Adrenal gland (tissue), 12 donors: ENCODE results near the gene AGAP1. TPM values are rescaled to one million over a fixed set of nuclear protein-coding genes. Genes with fewer than 3 reads are reported as not detected.

Experiments used
- DNase-seq, 7 donors: peaks; one replicate each; pipeline ENCODE4 v3.0.0-alpha.2; 2019 to 2020
- H3K27ac ChIP-seq, 5 donors: fragments of 200-600 bp; sonication (generic) in 4 of 5; 1 replicate in 3 of 5; 2 replicates in 2 of 5; pipeline versions ENCODE4 v1.5.1 to v1.8.0; 2016 to 2020; ENCODE audit warnings: mild to moderate bottlenecking in 1 of 5
- H3K27me3 ChIP-seq: fragments of 200-600 bp; 2 replicates; pipeline ENCODE4 v1.8.0; 2021
- H3K36me3 ChIP-seq, 2 donors: fragments of 200-600 bp; replicated peaks in 1 of 2; 1 replicate in 1 of 2; 2 replicates in 1 of 2; pipeline versions ENCODE4 v1.5.1 to v1.8.0; 2018 to 2022
- H3K4me1 ChIP-seq, 2 donors: fragments of 200-600 bp; replicated peaks in 1 of 2; 1 replicate in 1 of 2; 2 replicates in 1 of 2; pipeline versions ENCODE4 v1.5.1 to v1.8.0; 2018 to 2021
- H3K4me3 ChIP-seq, 4 donors: fragments of 200-600 bp; sonication (generic) in 3 of 4; one replicate each; pipeline ENCODE4 v1.5.1; 2016 to 2018
- H3K9me3 ChIP-seq, 3 donors: fragments of 200-600 bp; sonication (generic) in 1 of 3; replicated peaks in 1 of 3; 1 replicate in 2 of 3; 2 replicates in 1 of 3; pipeline versions ENCODE4 v1.5.1 to v1.8.0; 2016 to 2021
- CTCF ChIP-seq, 6 experiments: fragments of 450-650 bp in 4 of 6; fragments of 200-600 bp in 2 of 6; sonication (generic) in 1 of 6; IDR thresholded peaks; 1 replicate in 5 of 6; 2 replicates in 1 of 6; pipeline versions ENCODE4 v1.5.1 to v1.8.0; 2016 to 2021; ENCODE audit warnings: antibody characterized with exemption in 6 of 6, mild to moderate bottlenecking in 2 of 6, moderate library complexity in 1 of 6
- POLR2A ChIP-seq, 2 donors: fragments of 450-650 bp; IDR thresholded peaks; one replicate each; pipeline ENCODE4 v1.6.1; 2017; ENCODE audit warnings: antibody characterized with exemption in 2 of 2, mild to moderate bottlenecking in 2 of 2, moderate library complexity in 1 of 2
- WGBS, 4 donors: extraction: QIAGEN DNeasy Blood & Tissue Kit in 2 of 4; methylation state at CpG; one replicate each; pipeline versions ENCODE4 v1.1.5 to v1.1.7; 2013 to 2017; 5-methylcytosine and 5-hydroxymethylcytosine counted together
- intact Hi-C, 2 donors: fragments of 100-400 bp; cut with DNase I; formaldehyde crosslinking; loops; one replicate each; pipeline versions ENCODE4 v1.14.1 to v1.15.0; 2022 to 2023
- polyA plus RNA-seq, 3 donors: library from polyadenylated mRNA; stranded (reverse); fragments of 200-250 nt in 2 of 3; fragments of 350-450 nt in 1 of 3; fragmentation: Illumina TruSeq in 1 of 3; extraction: RNeasy Lipid Tissue Mini Kit (QIAGEN cat#74804) in 1 of 3; gene quantifications; one replicate each; pipeline ENCODE4 v1.2.3, GENCODE V29; 2013 to 2014
- total RNA-seq, 9 donors: library from RNA; depleted of rRNA in 4 of 9; stranded (reverse); fragments of >200 nt in 4 of 9; fragments of 120-200 nt in 1 of 9; fragmentation: NEBNext Ultra II Directional in 1 of 9; extraction: Animal tissue kit (Norgen Biotek cat#: 25700) in 1 of 9; gene quantifications; one replicate each; pipeline versions ENCODE4 v1.1.0 to v1.2.4, GENCODE V29; 2013 to 2023
- donor health status: healthy with polysubstance abuse.
- donor health status: Bipolar disorder and iron deficiency.
- donor health status: DM: yes; HTN: yes; CAD: no.
- donor health status: DM: no; HTN: no; CAD: no.
- donor health status: DM: no; HTN: no; CAD: no.
- donor health status: DM: yes; HTN: yes; CAD: no.

AGAP1 gene
- total and polyA plus RNA-seq, 12 donors, result 5.3 to 29.6 (median 17.7) TPM

DNA sequence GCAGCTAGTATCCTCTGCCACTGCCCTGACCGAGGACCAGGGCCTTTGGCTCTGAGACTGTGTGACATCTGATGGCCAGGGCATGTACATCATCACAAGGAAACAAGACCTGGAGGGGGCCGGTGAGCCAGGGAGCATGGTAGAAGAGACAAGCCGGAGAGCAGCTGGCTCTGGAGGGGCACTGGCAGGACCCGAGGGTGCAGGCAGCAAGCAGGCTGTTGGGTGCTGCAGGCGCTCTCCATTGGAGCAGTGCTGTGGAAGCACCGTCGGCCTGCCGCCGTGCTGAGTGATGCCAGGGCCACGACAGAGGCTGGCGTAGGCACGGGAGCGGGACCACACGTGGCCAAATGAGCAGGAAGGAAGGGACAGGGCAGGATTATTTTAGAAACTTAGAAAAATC, 339.1 kb downstream of the AGAP1 start:
- no peaks in the 10 kb centered on the region for H3K36me3 ChIP-seq
- H3K27me3 ChIP-seq, result no peaks in the 10 kb centered on the region
- no peak for DNase-seq
- WGBS, 4 donors, result 93 to 97% (median 95%) methylated on average over 14 of the region's 14 CpGs
- H3K9me3 ChIP-seq, result no peaks in the 10 kb centered on the region
- intact Hi-C loops, result no loop called here
- no peak for TF ChIP-seq POLR2A (IDR thresholded peaks at IDR 0.05)
- TF ChIP-seq CTCF (IDR thresholded peaks at IDR 0.05), result no peak
- H3K4me1 ChIP-seq, result no peaks in the 10 kb centered on the region
- no peak overlapping the region for H3K27ac ChIP-seq
- no peak overlapping the region for H3K4me3 ChIP-seq

GRCh38 chr2:235833971-235834620, 340.3 kb downstream of the AGAP1 start:
- no peak for DNase-seq
- Histone ChIP-seq H3K4me1 (no peaks in the 10 kb centered on the region), H3K27me3 (no peaks in the 10 kb centered on the region), H3K27ac (no peak overlapping the region), H3K9me3 (no peaks in the 10 kb centered on the region), H3K4me3 (no peak overlapping the region), H3K36me3 (no peaks in the 10 kb centered on the region)
- 92 to 96% (median 94%) methylated on average over 11 of the region's 11 CpGs for WGBS, 4 donors
- TF ChIP-seq CTCF (IDR thresholded peaks at IDR 0.05), result no peak
- TF ChIP-seq POLR2A (IDR thresholded peaks at IDR 0.05), result no peak
- intact Hi-C loops, result no loop called here

GRCh38 chr2:235834781-235835180, 340.9 kb downstream of the AGAP1 start:
- H3K27me3 ChIP-seq, result no peaks in the 10 kb centered on the region
- H3K36me3 ChIP-seq, result no peaks in the 10 kb centered on the region
- intact Hi-C loops, result no loop called here
- H3K4me3 ChIP-seq, result no peak overlapping the region
- H3K27ac ChIP-seq, result no peak overlapping the region
- no peaks in the 10 kb centered on the region for H3K4me1 ChIP-seq
- 93 to 97% (median 96%) methylated on average over 16 of the region's 16 CpGs for WGBS, 4 donors
- DNase-seq, result peak in 1 of 7 donors; percentile 39
- H3K9me3 ChIP-seq, result no peaks in the 10 kb centered on the region
- TF ChIP-seq CTCF (IDR thresholded peaks at IDR 0.05) (no peak), POLR2A (IDR thresholded peaks at IDR 0.05) (no peak)

DNA sequence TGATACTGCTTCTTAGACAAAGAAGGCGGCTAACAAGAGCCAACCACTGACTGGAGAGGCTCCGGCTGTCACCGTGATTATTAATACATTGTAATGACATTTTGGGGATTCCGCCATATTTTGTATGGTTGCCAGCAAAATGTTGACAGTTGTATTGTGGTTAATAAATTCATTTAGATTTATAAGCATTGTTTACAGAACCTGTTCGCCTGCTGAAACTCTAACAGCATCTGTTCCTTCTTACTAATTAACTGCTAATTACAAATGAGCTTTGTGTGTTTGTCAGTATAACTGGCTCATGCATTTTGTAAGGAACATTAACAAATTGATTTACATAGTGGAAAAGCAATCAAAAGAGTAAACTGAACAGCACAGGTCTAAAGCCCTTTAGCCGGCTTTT, 342.0 kb downstream of the AGAP1 start:
- Histone ChIP-seq H3K9me3 (no peaks in the 10 kb centered on the region), H3K4me3 (no peak overlapping the region), H3K4me1 (no peaks in the 10 kb centered on the region), H3K27me3 (no peaks in the 10 kb centered on the region), H3K27ac (no peak overlapping the region), H3K36me3 (no peaks in the 10 kb centered on the region)
- no peak for DNase-seq
- intact Hi-C loops, result no loop called here
- 94 to 97% (median 95%) methylated on average over 6 of the region's 6 CpGs for WGBS, 4 donors
- TF ChIP-seq POLR2A (IDR thresholded peaks at IDR 0.05), result no peak
- TF ChIP-seq CTCF (IDR thresholded peaks at IDR 0.05), result no peak
